HG03520 (cell line): Measurements from ENCODE around the gene TBC1D7.

Experiments
- ATAC-seq: cut with Tn5 transposase; IDR thresholded peaks from one replicate; pipeline ENCODE4 v1.9.1; 2021; ENCODE audit warnings: mild to moderate bottlenecking, moderate library complexity; ENCODE audit not compliant: unreplicated experiment

Gene TBC1D7

GRCh38 chr6:13328076-13328874, at the start of gene TBC1D7:
TSS of gene TBC1D7 (minus strand) at chr6:13328537. CDS start at chr6:13326898, 1,639 bp downstream.
- peak; percentile 91 for ATAC-seq

- no peak for ATAC-seq
Measured at GRCh38 chr6:13377054-13377758, 48.9 kb upstream of the TBC1D7 start.

GRCh38 chr6:13375360-13375878, 47.1 kb upstream of the TBC1D7 start:
- peak; percentile 53 for ATAC-seq

- no peak for ATAC-seq
Measured at GRCh38 chr6:13373919-13374318, 45.6 kb upstream of the TBC1D7 start.

- ATAC-seq, result no peak
Measured at GRCh38 chr6:13373488-13373886, 45.1 kb upstream of the TBC1D7 start.

GRCh38 chr6:13372688-13373487, 44.6 kb upstream of the TBC1D7 start:
- no peak for ATAC-seq

GRCh38 chr6:13372076-13372475, 43.7 kb upstream of the TBC1D7 start:
- no peak for ATAC-seq

- no peak for ATAC-seq
Measured at GRCh38 chr6:13371421-13372072, 43.2 kb upstream of the TBC1D7 start.

- no peak for ATAC-seq
Measured at GRCh38 chr6:13370623-13371022, 42.3 kb upstream of the TBC1D7 start.

GRCh38 chr6:13369591-13369990, 41.3 kb upstream of the TBC1D7 start:
- ATAC-seq, result no peak

GRCh38 chr6:13368731-13369115, 40.4 kb upstream of the TBC1D7 start:
- no peak for ATAC-seq

GRCh38 chr6:13368079-13368730, 39.9 kb upstream of the TBC1D7 start:
- no peak for ATAC-seq

- ATAC-seq, result no peak
Measured at GRCh38 chr6:13367396-13367795, 39.1 kb upstream of the TBC1D7 start.

- no peak for ATAC-seq
Measured at GRCh38 chr6:13365320-13365719, 37.0 kb upstream of the TBC1D7 start.

- no peak for ATAC-seq
Measured at GRCh38 chr6:13364842-13365241, 36.5 kb upstream of the TBC1D7 start.

- no peak for ATAC-seq
Measured at GRCh38 chr6:13362412-13362811, 34.1 kb upstream of the TBC1D7 start.

- ATAC-seq, result no peak
Measured at GRCh38 chr6:13360671-13361540, 32.6 kb upstream of the TBC1D7 start.

GRCh38 chr6:13359287-13359686, 30.9 kb upstream of the TBC1D7 start:
- no peak for ATAC-seq

- ATAC-seq, result no peak
Measured at GRCh38 chr6:13358511-13358910, 30.2 kb upstream of the TBC1D7 start.
